ENCODE data around the gene RAD54L2. TPM values are rescaled to one million over a fixed set of nuclear protein-coding genes. Genes with fewer than 3 reads are reported as not detected.
A peak's percentile ranks its signal among the peaks of the same experiment; 100 is the strongest.
"Not testable (repeated sequence)": the region's sequence is repeated elsewhere in the genome, so short reads cannot be mapped to it uniquely, and the experiment has no call there.

The RAD54L2 gene
- total RNA-seq, 4 donors from 2014 or later = 8.1 to 18.7 (median 13.4) TPM

DNA sequence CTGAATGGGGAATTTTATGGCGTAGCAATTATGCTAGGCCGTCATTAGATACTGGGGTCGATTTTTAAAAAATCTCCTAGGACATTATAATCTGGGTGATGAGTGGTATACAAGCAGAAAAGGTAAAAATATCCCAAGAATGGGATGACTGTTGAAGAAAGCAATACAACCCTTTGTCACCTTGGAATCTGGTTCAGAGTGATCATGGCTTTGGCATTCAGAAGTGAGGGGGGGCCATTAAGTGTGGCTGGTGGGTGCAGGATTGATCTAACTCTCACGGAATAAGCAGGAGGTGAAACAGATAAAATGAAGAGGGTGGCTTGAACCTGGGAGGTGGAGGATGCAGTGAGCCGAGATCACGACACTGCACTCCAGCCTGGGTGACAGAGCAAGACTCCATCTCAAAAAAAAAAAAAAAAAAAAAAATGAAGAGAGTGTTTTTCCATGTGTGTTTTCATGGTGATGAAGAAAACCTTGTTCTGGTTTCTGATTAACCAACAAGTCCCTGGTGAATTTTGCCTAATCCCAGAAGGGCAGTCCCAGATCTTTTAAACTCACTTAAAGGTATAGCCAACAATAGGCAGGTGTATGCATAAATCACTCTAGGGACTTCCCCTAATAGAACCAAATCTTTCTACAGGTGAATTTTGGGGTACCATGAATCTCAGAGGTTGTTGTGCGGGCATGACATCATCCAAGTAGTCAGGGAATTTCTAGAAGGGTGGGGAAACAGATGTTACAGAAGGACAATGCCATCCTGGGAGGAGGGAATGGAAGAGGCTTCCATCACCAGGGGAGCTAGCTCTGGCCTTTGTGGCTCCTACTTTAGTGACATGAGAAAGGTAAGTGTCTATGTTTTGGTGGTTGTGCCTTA is 3.1 kb upstream of the RAD54L2 start:
- no peak overlapping the region for H3K4me3 ChIP-seq
- no peak for DNase-seq
- H3K4me1 ChIP-seq = peaks cover 9 to 24% (median 16%) of the 10 kb centered on the region in 3 donors
- no peak overlapping the region for H3K27ac ChIP-seq
- H3K9me3 ChIP-seq = no peaks in the 10 kb centered on the region
- intact Hi-C loops (cut with DNase I) = no loop called here
- TF ChIP-seq, protein P1, sequence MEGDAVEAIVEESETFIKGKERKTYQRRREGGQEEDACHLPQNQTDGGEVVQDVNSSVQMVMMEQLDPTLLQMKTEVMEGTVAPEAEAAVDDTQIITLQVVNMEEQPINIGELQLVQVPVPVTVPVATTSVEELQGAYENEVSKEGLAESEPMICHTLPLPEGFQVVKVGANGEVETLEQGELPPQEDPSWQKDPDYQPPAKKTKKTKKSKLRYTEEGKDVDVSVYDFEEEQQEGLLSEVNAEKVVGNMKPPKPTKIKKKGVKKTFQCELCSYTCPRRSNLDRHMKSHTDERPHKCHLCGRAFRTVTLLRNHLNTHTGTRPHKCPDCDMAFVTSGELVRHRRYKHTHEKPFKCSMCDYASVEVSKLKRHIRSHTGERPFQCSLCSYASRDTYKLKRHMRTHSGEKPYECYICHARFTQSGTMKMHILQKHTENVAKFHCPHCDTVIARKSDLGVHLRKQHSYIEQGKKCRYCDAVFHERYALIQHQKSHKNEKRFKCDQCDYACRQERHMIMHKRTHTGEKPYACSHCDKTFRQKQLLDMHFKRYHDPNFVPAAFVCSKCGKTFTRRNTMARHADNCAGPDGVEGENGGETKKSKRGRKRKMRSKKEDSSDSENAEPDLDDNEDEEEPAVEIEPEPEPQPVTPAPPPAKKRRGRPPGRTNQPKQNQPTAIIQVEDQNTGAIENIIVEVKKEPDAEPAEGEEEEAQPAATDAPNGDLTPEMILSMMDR (IDR thresholded peaks at IDR 0.05) = no peak
- no peak for TF ChIP-seq POLR2A (IDR thresholded peaks at IDR 0.05)
- no peaks in the 10 kb centered on the region for H3K27me3 ChIP-seq
- no peaks in the 10 kb centered on the region for H3K36me3 ChIP-seq
- 78 to 83% methylated on average over 7 of the region's 7 CpGs for WGBS, 2 donors

DNA sequence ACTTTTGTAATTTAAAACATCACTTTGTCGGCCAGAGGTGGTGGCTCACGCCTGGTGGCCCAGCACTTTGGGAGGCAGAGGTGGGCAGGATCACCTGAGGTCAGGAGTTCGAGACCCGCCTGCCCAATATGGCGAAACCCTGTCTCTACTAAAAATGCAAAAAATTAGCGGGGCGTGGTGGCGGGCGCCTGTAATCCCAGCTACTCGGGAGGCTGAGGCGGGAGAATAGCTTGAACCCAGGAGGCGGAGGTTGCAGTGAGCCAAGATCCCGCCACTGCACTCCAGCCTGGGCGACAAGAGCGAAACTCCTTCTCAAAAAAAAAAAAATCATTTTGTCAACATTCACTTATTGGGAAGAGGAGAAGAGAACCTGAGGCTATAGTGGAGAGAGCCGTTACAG is 888 bp upstream of the RAD54L2 start:
- WGBS, 2 donors = 79 to 81% methylated on average over 16 of the region's 16 CpGs
- H3K9me3 ChIP-seq; H3K27me3 ChIP-seq; DNase-seq; intact Hi-C loops (cut with DNase I): not testable (repeated sequence)
- H3K4me3 ChIP-seq = peak overlapping the region; percentile 57 to 96 (median 86)
- H3K36me3 ChIP-seq = peaks cover 0 to 14% (median 0%) of the 10 kb centered on the region in 3 donors
- H3K27ac ChIP-seq = peak overlapping the region in 3 of 4 donors; percentile 86 to 92 (median 89)
- peaks cover 9 to 36% (median 16%) of the 10 kb centered on the region in 3 donors for H3K4me1 ChIP-seq

DNA sequence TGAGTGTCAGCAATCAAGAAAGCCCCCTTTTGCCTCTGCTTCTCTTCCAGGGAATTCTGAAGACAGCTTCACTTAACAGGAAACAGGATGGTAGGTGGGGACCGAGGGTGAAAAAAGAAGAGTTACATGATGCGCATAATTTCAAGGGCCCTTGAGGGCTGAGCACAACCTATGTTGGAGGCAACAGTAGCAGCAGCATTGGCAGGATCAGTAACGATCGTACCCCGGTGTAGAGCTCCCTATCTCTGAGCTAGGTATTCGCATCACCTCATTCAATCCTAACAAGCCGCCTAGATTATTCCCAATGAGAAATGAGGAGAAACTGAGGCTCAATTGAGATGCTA is 432 bp upstream of the RAD54L2 start:
- intact Hi-C loops (cut with DNase I) = no loop called here
- DNase-seq = no peak
- 0 to 1% methylated on average over 5 to 7 of the region's 7 CpGs for WGBS, 2 donors

DNA sequence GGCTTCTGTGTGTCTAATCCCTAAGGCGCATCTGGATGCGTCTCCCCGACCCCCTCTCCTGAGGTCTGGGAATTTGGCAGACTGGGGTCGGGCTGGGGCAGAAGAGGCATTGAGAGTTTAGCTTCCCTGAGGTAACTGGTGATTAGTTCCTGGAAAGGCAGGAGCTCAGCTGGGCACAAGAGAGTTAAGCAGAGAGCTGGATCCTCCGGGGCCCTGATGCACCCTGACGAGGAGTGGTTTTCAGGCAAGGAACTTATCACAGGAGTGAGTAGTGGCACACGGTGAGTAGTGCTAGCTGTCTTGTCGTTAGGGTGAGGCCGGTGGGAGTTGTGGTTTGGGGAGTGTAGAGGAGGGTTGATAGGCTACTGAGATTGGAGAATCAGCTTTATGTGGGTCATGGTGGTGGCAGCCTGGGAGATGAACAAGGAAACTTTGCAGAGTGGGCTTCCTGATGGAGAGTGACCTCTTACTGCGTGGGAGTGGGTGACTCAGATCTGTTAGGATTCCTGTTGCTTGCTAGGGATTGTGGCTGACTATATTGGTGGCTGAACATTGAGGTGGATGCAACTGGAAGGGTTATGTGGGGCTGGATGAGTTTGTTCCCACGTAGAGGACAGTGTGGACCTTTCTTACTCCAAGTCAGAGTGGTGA is 897 bp downstream of the RAD54L2 start:
- Histone ChIP-seq H3K27ac (peak overlapping the region; percentile 86 to 92 (median 88)), H3K4me1 (peaks cover 9 to 36% (median 16%) of the 10 kb centered on the region in 3 donors), H3K9me3 (no peaks in the 10 kb centered on the region), H3K27me3 (no peaks in the 10 kb centered on the region), H3K4me3 (peak overlapping the region; percentile 57 to 96 (median 86)), H3K36me3 (peaks cover 0 to 31% (median 0%) of the 10 kb centered on the region in 3 donors)
- intact Hi-C loops (cut with DNase I) = no loop called here
- DNase-seq = no peak
- TF ChIP-seq, protein P1 (IDR thresholded peaks at IDR 0.05) = no peak
- TF ChIP-seq POLR2A (IDR thresholded peaks at IDR 0.05) = no peak
- 4 to 10% methylated on average over 8 to 11 of the region's 11 CpGs for WGBS, 2 donors

More for the DNA sequence above, 432 bp upstream of the RAD54L2 start:
- Histone ChIP-seq H3K4me3 (peak overlapping the region; percentile 57 to 96 (median 86)), H3K36me3 (peaks cover 0 to 18% (median 0%) of the 10 kb centered on the region in 3 donors), H3K9me3 (no peaks in the 10 kb centered on the region), H3K4me1 (peaks cover 9 to 36% (median 16%) of the 10 kb centered on the region in 3 donors), H3K27me3 (no peaks in the 10 kb centered on the region), H3K27ac (peak overlapping the region; percentile 86 to 92 (median 88))
- TF ChIP-seq, protein P1 (IDR thresholded peaks at IDR 0.05) = no peak
- TF ChIP-seq POLR2A (IDR thresholded peaks at IDR 0.05) = no peak

DNA sequence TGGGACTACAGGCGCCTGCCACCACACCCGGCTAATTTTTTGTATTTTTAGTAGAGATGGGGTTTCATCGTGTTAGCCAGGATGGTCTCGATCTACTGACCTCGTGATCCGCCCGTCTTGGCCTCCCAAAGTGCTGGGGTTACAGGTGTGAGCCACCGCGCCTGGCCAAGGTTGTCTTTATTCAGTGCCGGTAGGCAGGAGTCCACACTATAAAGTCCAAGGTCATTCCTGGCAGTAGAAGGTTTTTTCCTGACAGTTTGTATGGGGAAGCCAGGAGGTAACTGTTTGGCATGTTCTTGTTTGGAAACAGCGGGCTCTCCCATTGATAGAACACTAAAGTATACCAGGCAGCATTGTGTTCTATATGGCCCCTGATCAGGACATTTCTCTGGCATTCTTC is 4.1 kb downstream of the RAD54L2 start:
- H3K27ac ChIP-seq; H3K27me3 ChIP-seq; H3K9me3 ChIP-seq; intact Hi-C loops (cut with DNase I); H3K4me3 ChIP-seq; DNase-seq: not testable (repeated sequence)
- WGBS, 2 donors = 93 to 94% methylated on average over 9 to 10 of the region's 11 CpGs
- Histone ChIP-seq H3K36me3 (peaks cover 0 to 62% (median 6%) of the 10 kb centered on the region in 3 donors), H3K4me1 (peaks cover 6 to 33% (median 15%) of the 10 kb centered on the region in 3 donors)
